ENCODE results near the gene UCK2. TPM values are rescaled to one million over a fixed set of nuclear protein-coding genes. Genes with fewer than 3 reads are reported as not detected.

UCK2 gene
- total RNA-seq, 1 experiment from 2014 or later, result 59.9 TPM

GRCh38 chr1:165933446-165934170 is 106.2 kb downstream of the UCK2 start:
- no peak overlapping the region for H3K27ac ChIP-seq
- BruUV-seq (replicated peaks), result no TSS peak
- H3F3A ChIP-seq (ENCODE audit: insufficient read depth, low read depth), result no peaks in the 10 kb centered on the region
- H3K4me1 ChIP-seq (replicated peaks; ENCODE audit: insufficient read depth), result no peaks in the 10 kb centered on the region
- no peak overlapping the region for H2AFZ ChIP-seq
- POLR2A ChIA-PET (ENCODE audit: unreplicated experiment), result no interaction called here
- H3K36me3 ChIP-seq (ENCODE audit: low read depth), result no peaks in the 10 kb centered on the region
- H3K79me2 ChIP-seq (ENCODE audit: low read depth), result no peaks in the 10 kb centered on the region
- no peak overlapping the region for H3K4me3 ChIP-seq
- H3K27me3 ChIP-seq (ENCODE audit: insufficient read depth, low read depth), result peaks cover 4% of the 10 kb centered on the region
- TF ChIP-seq EZH2 (IDR thresholded peaks at IDR 0.05; ENCODE audit: low read depth), result no peak
- TF ChIP-seq CTCF (conservative IDR thresholded peaks at IDR 0.05), result no peak
- DNase-seq, result no peak
- H3K9me3 ChIP-seq (ENCODE audit: insufficient read depth, low read depth), result no peaks in the 10 kb centered on the region
- no peak overlapping the region for H3K4me2 ChIP-seq
- H3K9me2 ChIP-seq (ENCODE audit: insufficient read depth), result no peaks in the 10 kb centered on the region
- intact Hi-C loops (cut with micrococcal nuclease; ENCODE audit: unreplicated experiment), result no loop called here
- CTCF ChIA-PET, result no interaction called here
- no peaks in the 10 kb centered on the region for H4K20me1 ChIP-seq (ENCODE audit: insufficient read depth)

GRCh38 chr1:165936542-165936941 is 109.1 kb downstream of the UCK2 start:
- TF ChIP-seq EZH2 (IDR thresholded peaks at IDR 0.05; ENCODE audit: low read depth), result no peak
- TF ChIP-seq CTCF (conservative IDR thresholded peaks at IDR 0.05), result no peak
- Histone ChIP-seq H3K36me3 (ENCODE audit: low read depth) (no peaks in the 10 kb centered on the region), H3K9me3 (ENCODE audit: insufficient read depth, low read depth) (no peaks in the 10 kb centered on the region), H3K4me1 (replicated peaks; ENCODE audit: insufficient read depth) (no peaks in the 10 kb centered on the region), H3K79me2 (ENCODE audit: low read depth) (no peaks in the 10 kb centered on the region), H3K4me2 (no peak overlapping the region), H3K9me2 (ENCODE audit: insufficient read depth) (no peaks in the 10 kb centered on the region), H3K4me3 (no peak overlapping the region), H2AFZ (no peak overlapping the region), H4K20me1 (ENCODE audit: insufficient read depth) (no peaks in the 10 kb centered on the region), H3F3A (ENCODE audit: insufficient read depth, low read depth) (no peaks in the 10 kb centered on the region), H3K27ac (no peak overlapping the region), H3K27me3 (ENCODE audit: insufficient read depth, low read depth) (peaks cover 20% of the 10 kb centered on the region)
- CTCF ChIA-PET, result no interaction called here
- intact Hi-C loops (cut with micrococcal nuclease; ENCODE audit: unreplicated experiment), result no loop called here
- POLR2A ChIA-PET (ENCODE audit: unreplicated experiment), result no interaction called here
- BruUV-seq (replicated peaks), result no TSS peak
- no peak for DNase-seq

GRCh38 chr1:165937829-165938228 is 110.4 kb downstream of the UCK2 start:
- H3K4me1 ChIP-seq (replicated peaks; ENCODE audit: insufficient read depth), result no peaks in the 10 kb centered on the region
- H3K4me3 ChIP-seq, result no peak overlapping the region
- peaks cover 32% of the 10 kb centered on the region for H3K27me3 ChIP-seq (ENCODE audit: insufficient read depth, low read depth)
- no peaks in the 10 kb centered on the region for H3F3A ChIP-seq (ENCODE audit: insufficient read depth, low read depth)
- H3K9me3 ChIP-seq (ENCODE audit: insufficient read depth, low read depth), result no peaks in the 10 kb centered on the region
- DNase-seq, result no peak
- H3K36me3 ChIP-seq (ENCODE audit: low read depth), result no peaks in the 10 kb centered on the region
- no peaks in the 10 kb centered on the region for H3K9me2 ChIP-seq (ENCODE audit: insufficient read depth)
- intact Hi-C loops (cut with micrococcal nuclease; ENCODE audit: unreplicated experiment), result no loop called here
- no peak overlapping the region for H2AFZ ChIP-seq
- POLR2A ChIA-PET (ENCODE audit: unreplicated experiment), result no interaction called here
- BruUV-seq (replicated peaks), result no TSS peak
- TF ChIP-seq CTCF (conservative IDR thresholded peaks at IDR 0.05), result no peak
- TF ChIP-seq EZH2 (IDR thresholded peaks at IDR 0.05; ENCODE audit: low read depth), result no peak
- CTCF ChIA-PET, result no interaction called here
- H4K20me1 ChIP-seq (ENCODE audit: insufficient read depth), result no peaks in the 10 kb centered on the region
- no peak overlapping the region for H3K27ac ChIP-seq
- no peaks in the 10 kb centered on the region for H3K79me2 ChIP-seq (ENCODE audit: low read depth)
- no peak overlapping the region for H3K4me2 ChIP-seq

All from PC-9 (cell line).